ENCODE measurements around the gene BMP6.

BMP6 gene

DNA sequence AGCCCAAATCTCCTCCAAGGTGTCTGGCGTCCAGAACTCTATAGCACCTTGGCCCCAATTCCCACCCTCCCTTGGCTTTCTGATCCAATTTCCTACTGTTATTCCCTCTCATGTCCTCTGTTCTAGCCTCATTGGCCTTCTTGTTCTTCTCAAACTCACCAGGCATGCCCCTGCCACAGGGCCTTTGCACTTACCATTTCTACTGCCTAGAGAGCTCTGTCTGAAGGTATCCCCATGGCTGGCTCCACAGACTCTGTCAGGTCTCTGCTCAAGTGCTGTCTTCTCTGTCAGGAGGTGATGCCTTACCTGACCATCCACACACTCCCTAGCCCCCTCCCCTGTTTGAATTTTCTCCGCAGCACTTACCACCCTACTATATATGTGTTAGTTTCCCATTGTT lies 5.6 kb upstream of the BMP6 start:
- no peak for DNase-seq

GRCh38 chr6:7721649-7722048 lies 4.2 kb upstream of the BMP6 start:
- DNase-seq, result peak; percentile 35

DNA sequence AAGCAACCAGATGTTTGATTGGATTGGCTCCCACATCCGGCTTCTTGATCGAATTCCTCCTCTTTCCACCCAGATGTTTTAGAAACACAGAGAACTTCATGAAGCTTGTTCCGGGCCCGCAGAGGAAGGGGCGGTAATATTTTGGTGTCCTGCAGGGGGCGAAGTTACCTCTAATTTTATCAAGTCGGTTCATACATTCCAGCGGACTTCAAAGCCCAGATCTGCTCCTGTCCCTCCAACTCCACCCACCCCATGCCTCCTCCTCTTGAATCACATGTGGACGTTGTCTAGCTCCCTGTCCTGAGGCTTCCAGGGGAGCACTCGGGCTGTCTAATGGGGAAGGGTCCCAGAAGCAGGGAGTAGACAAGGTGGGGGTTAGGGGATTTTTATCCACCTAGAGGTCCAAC lies 2.9 kb upstream of the BMP6 start:
- peak; percentile 83 for DNase-seq

GRCh38 chr6:7723554-7723953 lies 2.3 kb upstream of the BMP6 start:
- no peak for DNase-seq

- no peak for DNase-seq
Measured at GRCh38 chr6:7725412-7725811, 487 bp upstream of the BMP6 start.

DNA sequence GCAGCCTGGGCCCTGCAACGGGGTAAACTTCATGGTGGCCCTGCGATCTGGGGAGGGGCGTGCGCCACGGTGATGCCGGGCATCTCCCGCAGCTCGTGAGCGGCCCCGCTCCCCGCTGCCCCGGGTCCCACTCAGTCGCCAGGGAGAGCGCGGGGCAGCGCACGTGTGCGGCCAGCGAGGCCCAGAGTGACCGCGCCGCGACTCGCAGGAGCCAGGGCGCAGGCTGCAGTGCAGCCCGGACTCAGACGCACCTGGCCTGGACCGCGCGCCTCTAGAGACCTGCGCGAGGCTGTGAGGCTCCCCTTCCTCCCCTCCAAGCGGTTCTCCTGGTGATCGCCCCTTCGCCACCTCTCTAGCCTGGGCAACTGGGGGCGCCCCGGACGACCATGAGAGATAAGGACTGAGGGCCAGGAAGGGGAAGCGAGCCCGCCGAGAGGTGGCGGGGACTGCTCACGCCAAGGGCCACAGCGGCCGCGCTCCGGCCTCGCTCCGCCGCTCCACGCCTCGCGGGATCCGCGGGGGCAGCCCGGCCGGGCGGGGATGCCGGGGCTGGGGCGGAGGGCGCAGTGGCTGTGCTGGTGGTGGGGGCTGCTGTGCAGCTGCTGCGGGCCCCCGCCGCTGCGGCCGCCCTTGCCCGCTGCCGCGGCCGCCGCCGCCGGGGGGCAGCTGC lies 652 bp downstream of the BMP6 start:
- DNase-seq, result peak; percentile 6

GRCh38 chr6:7727086-7727945 lies 1.4 kb downstream of the BMP6 start:
- peak; percentile 13 for DNase-seq

- peak; percentile 26 for DNase-seq
Measured at GRCh38 chr6:7727946-7728854, 2.3 kb downstream of the BMP6 start.

DNA sequence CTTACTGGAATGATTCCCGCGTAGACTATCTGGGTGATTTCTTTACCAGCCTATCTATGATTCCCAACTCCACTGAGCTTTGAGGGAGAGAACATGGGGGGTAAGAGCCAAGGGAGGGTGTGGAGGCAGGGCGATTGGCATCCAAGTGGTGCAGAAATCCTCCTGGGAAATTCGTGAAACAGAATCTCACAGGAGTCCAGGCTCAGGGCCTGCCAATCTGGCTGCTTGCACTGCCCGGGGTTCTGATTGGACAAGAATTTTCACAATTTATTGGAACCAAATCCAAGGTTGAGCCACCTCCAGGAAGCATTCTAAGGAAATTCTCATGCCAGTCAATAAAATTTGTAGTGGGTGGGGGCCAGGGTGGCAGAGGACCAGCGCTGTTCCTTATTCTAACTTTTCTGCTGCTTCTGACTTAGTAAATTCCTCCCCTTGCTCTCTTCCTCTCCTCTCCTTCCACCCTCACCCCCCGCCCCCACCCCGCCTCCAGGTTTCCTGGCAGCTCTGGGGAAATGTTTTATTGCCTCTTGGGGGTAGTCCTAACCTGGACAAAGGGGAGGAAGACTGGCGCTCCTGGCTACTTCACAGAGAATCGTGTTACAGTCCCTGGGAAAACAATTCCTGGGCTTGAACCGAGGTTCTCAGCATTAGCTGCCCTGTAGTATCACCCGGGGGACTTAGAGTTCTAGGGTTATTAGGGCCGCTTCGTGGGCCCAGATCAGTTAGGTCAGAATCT lies 3.1 kb downstream of the BMP6 start:
- DNase-seq, result no peak

DNA sequence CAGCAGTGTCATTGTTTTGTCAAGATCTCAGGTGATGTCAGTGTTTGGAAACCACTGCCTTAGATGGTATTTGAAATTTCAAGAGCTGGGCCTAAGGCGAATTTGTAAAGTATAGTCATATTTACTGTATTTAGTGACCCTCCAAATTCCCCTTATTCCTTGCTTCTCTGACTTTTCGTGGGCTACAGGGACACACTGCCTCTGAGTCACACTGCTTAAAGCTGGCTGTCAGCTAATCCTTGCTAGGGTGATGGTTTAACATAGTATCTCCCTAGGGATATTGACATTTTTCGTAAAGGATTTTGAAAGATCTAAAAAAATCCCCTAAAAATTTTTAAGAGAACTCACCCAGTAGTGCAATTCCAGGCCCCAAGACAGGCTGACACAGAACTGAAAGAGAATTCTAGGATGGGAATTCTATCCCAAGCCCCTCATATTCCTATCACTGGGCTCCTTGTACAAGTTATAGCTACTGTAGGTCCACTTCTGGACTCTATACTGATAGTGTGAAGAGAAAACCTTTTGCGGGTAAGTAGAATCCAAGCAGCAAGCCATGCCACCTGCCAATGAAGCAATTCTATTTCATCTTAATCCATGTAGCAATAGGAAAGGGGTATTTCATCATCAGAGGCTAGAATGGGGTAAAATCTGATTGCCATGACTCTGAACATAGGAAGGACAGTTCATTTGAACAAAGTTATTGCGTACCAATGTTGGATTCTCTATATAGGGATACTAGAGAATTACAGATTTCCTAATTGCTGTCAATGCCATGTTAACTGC lies 4.3 kb downstream of the BMP6 start:
- DNase-seq, result no peak

DNA sequence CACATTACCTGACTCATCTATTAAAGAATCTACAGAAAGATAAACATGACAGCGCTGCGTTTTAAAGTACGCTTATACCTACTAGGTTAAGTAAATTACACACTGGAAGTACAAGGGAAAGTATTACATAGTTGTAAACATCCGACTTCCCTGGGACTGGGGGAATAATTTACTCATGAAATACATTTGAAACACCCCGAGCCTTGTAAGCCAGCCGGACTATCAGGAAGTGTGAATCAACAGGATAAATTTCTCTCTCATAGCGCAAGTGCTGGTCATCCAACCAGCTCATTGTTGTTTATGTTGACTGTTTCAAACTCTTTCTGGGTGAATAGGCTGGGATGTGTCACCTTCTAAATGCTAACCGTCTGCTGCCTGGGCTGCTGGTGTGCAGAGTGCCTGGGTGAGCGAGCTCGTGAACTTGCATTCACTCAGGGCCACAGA lies 4.9 kb downstream of the BMP6 start:
- peak; percentile 84 for DNase-seq

- no peak for DNase-seq
Measured at GRCh38 chr6:7731294-7731693, 5.4 kb downstream of the BMP6 start.

GRCh38 chr6:7732228-7732627 lies 6.3 kb downstream of the BMP6 start:
- DNase-seq, result no peak

DNA sequence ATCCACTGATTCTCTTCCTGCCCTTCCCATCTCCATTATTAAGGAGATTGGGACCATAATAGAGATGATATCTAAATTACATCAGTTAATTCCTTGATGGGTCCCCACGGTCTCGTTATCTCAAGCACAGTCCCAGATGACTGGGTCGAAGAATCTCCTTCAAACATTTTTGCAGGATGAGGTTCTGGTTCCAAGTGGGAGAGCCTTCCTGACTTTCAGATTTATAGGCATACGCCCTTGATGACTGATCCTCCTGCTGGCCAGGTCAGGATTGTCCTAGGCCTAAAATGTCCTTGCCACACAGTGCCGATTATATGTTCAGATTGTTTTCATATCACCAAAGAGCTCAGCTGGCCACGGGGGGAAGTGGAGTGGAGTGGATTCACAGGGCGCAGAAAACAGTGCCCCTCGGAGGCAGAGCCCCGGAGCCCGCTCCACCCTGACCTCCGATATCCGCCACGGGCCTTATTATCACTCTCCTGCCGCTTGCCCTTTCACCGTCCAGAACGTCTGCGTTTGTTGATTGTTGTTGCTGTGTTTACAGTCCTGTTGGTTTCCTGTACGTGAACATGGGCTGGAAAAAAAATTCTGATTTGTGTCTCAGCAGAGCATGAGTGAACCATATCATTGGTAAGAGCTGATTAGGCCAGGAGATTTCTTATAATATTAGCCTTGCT lies 8.9 kb downstream of the BMP6 start:
- DNase-seq, result no peak

- DNase-seq, result no peak
Measured at GRCh38 chr6:7737106-7737505, 11.2 kb downstream of the BMP6 start.

- DNase-seq, result no peak
Measured at GRCh38 chr6:7737867-7738266, 12.0 kb downstream of the BMP6 start.

GRCh38 chr6:7742223-7742785 lies 16.4 kb downstream of the BMP6 start:
- no peak for DNase-seq

GRCh38 chr6:7745942-7746341 lies 20.0 kb downstream of the BMP6 start:
- no peak for DNase-seq

- no peak for DNase-seq
Measured at GRCh38 chr6:7747016-7747415, 21.1 kb downstream of the BMP6 start.

DNA sequence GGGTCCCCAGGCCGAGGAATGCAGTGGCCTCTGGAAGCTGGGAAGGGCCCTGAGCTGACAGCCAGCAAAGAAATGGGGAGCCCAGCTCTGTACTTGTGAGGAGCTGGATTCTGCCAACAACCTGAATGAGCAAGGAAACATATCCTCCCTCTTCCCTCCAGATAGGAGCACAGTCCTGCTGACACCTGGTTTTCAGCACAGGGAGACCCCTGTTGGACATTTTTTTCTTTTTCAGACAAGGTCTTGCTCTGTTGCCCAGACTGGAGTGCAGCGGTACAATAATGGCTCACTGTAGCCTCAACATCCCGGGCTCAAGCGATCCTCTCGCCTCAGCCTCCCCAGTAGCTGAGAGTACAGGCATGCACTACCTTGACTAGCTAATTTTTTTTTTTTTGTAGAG lies 21.5 kb downstream of the BMP6 start:
- no peak for DNase-seq
